Measurements from ENCODE around the gene EVX2.

The EVX2 gene

DNA sequence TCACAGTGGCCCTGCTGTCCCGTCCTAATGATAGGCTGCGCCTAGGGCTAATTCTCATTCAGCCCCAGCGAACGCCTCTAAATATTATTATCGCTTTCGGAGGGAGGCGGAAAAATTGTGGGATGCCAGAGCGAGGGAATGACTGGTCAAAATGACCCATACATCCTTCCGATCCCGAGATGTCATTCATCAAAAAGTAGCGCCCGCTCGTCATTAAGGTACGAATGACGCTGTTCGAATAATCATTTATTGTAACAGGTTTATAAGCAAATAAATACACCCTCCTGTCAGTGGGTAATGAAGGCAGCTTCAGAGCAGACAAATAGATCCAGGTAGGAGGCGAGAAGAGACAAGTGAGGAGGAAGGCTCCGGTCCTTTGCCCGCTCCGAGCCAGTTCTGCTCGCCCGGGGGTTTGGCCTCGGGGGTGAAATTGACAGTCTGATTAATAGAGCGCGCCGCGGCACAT is at the start of gene EVX2:
Gene EVX2 (minus strand): TSS at position 167 of the 466 bp plus-strand sequence. CDS start 186 bp downstream, outside the sequence.
- DNase-seq (ENCODE audit: low spot score), result no peak

DNA sequence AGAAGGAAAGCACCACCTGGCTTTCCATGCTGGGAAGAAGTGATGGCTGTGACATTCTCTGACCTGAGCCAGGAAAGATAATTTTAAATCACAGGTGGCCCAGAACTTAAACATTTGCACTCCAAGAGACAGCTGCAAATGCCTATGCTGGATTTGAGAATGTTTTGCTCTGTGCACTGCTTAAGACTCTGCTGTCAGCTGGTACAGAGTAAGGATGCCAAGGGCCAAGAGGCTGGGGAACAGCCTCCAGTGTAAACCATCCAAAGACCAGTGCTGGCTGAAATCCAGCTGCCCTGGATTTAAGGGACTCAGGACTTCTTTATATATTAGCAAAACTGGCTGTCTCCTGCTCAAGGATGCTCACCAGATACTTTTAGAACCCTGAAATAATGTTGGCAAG is 49.6 kb upstream of the EVX2 start:
- no peak for DNase-seq (ENCODE audit: low spot score)

DNA sequence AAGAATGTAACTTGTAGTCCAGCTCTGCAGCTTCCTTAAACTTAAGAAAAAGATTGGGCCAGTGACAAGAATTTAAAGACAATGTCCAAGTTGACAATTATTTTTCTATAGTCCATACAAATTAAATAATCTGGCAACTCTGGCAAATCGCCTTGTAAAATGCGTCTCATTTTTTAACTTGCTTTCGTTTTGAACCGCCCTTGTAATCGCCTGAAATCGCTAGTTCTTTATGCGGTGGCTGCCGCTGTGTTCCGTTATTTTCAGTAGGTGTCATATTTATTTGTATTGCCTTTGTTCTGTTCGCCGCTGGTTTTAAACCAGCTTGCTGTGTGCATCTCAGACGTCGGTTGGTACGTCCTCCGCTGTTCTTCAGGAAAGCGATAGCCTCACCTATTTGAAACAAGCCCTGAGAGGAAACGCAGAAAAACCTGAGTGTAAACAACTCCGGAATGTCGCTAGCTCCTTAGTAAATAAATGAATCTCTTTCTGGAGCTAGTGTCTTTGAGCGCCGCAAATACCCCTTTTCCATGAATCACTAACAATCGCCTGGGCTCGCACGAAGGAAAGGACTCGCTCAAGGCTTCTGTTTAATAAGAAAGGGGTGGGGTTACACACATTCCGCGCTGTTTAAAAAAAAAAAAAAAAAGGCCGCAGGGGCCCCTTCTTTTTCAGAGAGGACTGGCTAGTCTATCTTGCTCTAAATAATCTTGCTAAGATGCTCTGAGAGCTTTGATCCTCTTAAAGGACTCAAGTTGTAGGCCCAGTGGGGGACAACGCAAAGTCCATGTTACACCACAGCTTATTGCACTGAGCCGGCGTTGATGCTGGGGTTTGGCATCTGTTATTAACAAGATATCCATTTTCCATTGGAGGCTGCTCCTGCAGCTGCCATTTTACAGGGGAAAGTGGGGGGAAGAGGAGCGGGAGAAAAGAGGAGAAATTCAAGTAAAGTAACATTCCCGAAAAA is 48.7 kb upstream of the EVX2 start:
- DNase-seq (ENCODE audit: low spot score), result no peak

DNA sequence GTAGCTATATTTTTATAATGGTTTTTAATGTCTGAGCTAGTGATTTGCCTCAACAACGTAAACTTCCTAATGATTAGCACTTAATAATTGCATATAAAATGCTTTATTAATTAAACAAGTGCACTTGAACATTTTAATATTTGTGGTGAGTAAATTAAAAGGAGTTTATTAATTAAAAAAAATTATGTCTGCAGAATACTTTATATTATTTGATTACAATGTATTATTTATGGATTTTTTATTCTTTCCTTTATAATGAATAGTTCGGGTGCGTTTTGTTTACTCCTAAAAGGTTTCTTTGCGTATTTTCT is 48.0 kb upstream of the EVX2 start:
- no peak for DNase-seq (ENCODE audit: low spot score)

DNA sequence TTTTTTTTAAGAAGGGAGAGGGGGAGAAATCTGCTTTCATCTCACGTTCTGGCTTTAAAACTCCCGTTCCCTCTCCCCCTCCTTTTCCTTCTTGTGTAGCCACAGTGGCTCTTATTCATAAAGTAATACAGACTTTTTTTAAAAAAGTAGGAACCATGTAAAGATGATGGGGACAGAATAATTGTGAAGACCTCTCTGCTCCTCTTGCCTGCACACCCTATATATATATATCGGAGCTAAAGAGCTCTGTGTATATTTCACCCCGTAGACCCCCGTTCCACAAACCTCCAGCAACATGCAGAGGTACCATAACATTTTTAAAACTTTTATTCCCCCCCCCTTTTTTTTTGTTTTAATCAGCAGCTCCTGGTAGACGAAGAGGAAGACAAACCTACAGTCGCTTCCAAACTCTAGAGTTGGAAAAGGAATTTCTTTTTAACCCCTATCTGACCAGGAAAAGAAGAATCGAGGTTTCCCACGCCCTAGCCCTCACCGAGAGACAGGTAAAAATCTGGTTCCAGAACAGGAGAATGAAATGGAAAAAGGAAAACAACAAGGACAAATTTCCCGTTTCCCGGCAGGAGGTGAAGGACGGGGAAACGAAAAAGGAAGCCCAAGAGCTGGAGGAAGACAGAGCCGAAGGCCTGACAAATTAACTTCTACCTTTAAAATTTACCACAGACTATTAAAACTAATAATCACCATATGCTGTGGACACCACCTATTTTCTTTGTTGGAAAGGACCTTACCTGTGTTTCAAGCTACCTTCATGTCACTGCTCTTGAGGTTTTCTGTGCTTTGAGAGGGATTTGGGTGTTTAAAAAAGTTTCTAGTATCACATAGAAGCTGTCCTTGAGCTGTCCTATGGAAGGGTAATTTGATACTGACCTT is 47.4 kb upstream of the EVX2 start:
- no peak for DNase-seq (ENCODE audit: low spot score)

DNA sequence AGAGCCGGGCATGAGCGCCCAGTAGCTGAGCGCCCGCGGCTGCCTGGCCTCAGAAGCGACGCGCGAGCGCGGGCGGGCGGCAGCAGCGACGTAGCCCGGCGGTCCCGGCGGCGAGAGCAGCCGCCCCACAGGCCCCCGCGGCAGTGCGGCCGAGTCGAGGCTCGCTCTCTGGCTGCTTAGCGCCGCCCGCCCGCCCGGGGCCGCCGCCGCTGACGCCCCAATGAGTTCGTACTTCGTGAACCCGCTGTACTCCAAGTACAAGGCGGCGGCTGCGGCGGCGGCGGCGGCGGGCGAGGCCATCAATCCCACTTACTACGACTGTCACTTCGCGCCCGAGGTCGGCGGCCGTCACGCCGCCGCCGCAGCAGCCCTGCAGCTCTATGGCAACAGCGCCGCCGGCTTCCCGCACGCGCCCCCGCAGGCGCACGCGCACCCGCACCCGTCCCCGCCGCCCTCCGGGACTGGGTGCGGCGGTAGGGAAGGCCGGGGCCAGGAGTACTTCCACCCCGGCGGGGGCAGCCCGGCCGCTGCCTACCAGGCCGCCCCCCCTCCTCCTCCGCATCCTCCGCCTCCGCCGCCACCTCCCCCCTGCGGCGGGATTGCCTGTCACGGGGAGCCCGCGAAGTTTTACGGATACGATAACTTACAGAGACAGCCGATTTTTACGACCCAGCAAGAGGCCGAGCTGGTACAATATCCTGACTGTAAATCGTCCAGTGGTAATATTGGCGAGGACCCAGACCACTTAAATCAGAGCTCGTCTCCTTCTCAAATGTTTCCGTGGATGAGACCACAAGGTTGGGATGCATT is 46.6 kb upstream of the EVX2 start:
- no peak for DNase-seq (ENCODE audit: low spot score)

DNA sequence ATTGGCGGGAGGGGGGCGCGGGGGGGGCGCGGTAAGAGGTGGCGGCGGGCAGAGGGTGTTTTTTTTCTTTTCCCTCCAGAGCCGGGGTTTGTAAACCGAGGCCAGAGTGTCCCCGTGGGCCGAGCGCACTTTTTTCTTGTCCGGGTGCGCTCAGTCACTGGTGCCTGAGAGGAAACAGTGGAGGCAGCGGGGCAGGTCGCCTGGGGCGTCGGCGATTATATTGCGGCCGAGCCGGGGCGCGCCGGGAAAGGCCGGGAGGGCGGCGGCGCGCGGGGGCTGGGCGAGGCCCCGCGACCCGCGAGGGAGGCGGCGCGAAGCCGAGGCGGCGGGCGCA is 46.0 kb upstream of the EVX2 start:
- DNase-seq (ENCODE audit: low spot score), result no peak

DNA sequence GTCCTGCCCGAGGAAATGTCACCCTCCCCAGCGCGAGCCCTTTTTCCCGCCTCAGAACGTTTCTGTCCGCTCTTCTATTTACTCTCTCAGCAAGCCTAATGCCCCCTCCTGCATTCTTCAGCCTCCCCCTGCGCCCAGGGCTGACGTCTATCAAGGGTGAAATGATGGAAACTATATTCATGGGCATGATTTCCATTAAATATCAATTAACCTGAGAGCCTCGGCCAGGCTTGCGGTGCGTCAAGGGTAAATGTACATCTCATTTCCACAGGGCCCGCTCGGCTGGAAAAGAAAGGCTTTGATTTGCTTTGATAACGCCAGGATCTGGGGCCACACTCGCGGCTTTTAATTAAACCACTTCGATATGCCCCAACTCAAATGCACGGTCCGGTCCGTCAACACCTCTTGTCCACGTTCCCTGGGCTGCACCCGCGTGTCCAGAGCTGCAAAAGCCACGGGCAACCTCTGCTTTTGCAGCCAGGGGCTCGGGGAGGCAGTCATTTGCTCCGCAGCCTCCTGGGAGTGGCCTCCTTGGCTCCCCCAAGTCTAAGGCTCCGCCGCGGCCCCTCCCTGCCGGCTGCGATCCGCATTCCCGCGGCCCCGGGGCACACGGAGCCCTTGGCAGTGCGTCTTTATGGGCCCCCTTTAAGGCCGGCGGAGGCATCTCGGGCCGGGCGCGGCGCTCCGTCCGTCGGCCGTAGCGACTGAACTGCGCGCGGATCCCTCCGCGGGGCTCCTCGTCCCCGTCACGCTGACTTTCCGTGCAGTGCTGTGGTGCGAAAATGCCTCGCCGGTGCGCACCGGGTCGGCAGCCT is 45.4 kb upstream of the EVX2 start, which contains the start of gene HOXD8:
Gene HOXD8 (plus strand): TSS at position 724 of the 815 bp plus-strand sequence. CDS start 662 bp downstream, outside the sequence.
- no peak for DNase-seq (ENCODE audit: low spot score)

DNA sequence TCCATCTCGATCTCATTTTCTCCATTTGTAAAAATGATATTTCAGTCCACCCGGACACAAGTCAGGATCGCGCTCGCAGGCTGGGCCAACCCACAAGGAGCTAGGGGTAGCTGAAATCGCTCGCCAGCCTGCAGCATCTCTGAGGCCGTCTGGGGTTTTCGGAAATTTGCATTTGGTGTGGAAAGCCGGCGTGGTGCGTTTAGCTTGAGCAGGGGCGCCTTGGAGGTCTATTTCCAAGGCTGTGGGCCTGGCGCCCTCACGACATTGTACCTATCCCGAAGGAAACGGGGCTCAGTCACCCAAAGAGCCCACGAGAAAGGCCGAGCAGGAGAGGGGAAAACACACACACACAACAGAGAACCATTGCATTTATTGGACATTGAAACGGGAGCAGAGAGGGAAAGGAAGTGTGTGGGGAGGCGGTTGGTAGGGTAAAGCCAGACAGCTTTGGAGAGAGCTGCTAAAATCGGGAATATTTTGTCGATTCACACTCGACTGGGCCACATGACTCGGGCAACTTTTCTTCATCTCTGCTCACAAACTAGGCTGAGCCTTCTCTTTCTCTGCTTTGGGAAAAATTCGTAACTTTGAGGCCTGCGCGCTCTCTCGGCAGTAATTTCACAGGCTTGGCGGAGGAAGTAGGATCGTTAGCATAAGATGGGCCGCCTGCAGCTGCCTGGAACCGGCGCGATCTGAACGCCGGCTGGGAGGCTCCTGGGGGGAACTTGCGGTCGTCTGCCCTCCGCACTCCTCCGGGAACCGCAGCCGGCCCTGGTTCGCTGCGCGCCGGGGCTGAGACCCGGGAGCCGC is 44.6 kb upstream of the EVX2 start:
- DNase-seq (ENCODE audit: low spot score), result no peak

DNA sequence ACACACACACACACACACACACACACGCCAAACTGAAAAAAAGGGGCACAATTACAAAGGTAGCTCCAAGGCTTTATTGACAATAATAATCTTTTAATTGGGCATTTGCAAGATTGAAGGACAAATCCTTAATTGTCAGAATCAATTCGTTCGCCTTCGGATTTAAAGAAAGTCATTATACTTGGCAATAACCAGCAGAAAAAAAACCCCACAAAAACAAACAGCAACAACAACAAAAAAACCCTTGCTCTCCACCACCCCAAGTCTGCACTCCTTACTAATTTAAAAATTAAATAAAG is 44.0 kb upstream of the EVX2 start:
- no peak for DNase-seq (ENCODE audit: low spot score)

DNA sequence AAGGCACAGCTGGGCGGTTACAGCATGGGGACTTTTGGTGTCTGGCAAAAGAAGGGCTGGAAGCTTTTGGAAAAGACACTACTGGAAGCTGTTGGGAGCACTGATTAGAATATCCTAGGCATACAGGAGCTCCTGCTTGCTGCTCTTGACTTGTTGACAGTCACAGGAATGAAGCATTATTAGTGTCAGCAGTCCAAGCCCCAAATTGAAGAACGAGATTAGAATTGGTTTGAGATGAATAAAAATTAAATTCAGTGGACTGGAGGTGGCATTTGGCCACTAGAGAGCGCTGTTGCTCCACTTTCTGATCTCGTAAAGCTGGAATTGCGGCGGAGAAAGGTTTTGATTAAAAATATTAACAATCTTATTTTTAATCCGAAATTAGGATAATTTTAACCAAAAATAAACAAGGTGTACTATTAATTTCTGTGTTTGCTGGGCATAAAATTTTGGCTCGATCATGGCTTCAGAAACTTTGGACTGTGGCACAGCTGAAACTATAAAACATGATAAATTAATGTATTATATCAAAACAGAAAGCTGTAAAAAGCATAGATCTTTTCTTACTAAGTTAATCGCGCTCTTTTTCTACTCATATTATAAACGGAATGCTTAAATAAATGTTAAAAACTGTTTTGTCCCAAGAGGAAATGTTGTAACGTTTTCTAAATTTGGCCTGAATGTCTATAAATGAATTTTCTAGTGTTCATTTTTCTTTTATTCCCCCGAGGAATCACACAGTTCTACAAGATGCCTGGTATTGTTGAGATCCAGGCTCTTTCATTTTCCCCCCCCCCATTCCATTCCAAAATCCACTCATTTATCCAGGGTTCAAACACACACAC is 43.4 kb upstream of the EVX2 start:
- DNase-seq (ENCODE audit: low spot score), result peak; percentile 65

DNA sequence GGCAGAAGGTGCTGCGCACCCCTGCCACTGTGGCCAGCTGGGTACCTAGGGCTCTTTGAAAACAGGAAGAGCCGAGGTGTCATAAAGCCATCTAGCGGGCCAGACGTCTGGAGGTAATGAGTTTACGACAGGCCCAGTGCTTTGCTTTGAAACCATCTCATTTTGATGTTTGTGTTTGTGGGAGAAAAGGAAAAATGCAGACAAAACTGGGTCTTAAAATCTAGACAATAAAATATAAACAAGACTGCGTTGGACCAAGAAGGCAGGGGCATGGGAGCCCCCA is 42.0 kb upstream of the EVX2 start:
- no peak for DNase-seq (ENCODE audit: low spot score)

DNA sequence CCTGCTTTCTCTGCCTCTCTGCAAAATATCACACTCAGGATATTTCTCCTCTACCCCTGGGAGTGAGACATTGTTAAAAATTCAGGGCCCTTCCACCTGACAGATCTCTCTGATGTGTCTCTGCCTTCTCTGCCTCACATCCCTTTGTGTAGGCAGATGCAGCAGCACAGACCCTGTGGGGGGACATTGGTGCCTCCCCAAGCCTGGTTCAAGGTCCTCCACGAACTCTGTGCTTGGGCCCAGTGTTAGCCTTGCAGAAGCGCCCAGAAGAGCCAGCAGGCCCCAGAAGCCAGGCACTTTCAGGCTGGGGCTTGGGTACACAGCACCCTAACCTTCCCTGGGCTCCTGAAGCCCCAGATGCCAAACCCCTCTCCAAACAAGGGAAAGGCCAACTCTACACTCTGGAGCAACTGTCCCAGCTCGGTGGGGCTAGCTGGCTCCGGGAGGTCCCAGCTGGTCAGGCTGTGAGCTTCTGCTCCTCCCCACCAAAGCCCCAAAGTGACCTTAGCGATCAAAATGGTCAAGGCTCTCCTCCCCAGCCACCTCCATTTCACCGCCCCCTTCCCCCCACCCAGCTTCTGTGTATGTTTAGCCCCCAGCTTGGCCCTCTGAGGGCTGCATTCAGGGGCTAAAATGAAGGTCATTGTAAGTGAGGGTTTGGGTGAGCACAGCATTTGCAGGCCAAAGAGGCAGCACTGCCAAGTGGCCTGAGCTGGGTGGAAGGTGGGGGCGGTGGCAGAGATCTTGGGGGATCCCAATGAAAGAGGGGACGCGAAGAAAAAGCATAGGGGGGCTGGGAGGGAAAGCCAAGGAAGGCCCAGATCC is 41.4 kb upstream of the EVX2 start:
- no peak for DNase-seq (ENCODE audit: low spot score)

DNA sequence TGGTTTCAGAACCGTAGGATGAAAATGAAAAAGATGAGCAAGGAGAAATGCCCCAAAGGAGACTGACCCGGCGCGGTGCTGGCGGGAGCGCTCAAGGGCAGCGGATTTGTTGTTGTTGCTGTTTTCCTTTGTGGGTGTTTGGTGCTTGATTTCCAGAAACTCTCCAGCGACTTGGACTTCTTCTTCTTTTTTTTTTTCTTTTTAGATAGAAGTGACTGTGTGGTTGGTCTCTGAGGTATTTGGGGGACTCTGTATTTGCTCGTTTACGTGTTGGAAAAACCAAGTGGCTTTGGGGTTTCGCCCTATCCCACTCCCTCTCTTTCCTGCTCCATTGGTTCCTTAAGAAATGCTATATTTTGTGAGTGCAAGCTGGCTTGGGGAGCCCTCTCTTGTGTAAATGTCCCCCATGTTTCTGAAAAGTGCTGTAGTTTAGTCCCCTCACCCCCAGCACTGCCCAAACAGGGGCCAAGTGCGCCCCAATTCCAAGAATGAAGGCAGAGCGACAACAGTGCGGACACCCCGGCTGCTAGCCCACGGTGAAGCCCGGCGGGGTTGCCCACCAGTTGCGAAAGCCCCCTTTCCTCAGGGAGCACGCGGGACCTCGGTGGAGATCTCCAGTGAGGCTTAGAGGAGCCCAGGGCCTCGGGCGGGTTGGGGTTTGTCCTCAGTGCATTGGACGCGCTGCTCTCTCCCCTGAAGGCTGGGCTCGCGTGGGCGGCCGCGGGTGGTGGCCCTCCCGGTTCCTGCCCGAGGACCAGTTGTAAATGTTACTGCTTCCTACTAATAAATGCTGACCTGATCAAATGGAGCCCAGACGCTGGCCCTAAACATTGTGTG is 40.6 kb upstream of the EVX2 start:
- DNase-seq (ENCODE audit: low spot score), result no peak

DNA sequence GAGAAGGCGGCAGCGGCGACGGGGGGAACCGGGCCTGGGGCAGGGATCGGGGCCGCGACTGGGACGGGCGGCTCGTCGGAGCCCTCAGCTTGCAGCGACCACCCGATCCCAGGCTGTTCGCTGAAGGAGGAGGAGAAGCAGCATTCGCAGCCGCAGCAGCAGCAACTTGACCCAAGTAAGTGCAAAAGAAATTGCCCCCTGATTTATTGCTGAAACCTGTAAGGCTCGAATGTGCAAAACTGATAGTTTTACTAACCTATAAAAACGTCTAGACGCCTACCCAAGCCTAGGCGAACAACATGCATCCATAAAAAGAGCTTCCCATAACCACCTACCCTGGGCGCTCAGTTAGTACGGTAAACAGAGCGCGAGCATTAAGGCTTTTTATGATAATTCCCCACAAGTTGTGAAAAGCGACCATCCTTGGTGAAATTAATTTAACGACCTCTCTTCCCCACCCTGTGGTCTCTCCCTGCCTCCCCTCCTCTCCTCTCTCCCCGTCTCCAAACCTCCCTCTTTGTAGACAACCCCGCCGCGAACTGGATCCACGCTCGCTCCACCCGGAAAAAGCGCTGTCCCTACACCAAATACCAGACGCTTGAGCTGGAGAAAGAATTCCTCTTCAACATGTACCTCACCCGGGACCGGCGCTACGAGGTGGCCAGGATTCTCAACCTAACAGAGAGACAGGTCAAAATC is 39.8 kb upstream of the EVX2 start:
- no peak for DNase-seq (ENCODE audit: low spot score)

DNA sequence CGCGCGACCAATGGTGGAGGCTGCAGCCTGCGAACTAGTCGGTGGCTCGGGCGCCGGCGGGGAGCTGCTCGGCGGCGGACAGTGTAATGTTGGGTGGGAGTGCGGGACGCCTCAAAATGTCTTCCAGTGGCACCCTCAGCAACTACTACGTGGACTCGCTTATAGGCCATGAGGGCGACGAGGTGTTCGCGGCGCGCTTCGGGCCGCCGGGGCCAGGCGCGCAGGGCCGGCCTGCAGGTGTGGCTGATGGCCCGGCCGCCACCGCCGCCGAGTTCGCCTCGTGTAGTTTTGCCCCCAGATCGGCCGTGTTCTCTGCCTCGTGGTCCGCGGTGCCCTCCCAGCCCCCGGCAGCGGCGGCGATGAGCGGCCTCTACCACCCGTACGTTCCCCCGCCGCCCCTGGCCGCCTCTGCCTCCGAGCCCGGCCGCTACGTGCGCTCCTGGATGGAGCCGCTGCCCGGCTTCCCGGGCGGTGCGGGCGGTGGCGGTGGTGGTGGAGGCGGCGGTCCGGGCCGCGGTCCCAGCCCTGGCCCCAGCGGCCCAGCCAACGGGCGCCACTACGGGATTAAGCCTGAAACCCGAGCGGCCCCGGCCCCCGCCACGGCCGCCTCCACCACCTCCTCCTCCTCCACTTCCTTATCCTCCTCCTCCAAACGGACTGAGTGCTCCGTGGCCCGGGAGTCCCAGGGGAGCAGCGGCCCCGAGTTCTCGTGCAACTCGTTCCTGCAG is 39.1 kb upstream of the EVX2 start, which contains the start of gene HOXD9:
Gene HOXD9 (plus strand): TSS at position 37 of the 728 bp plus-strand sequence. CDS start 50 bp downstream, at position 87.
- no peak for DNase-seq (ENCODE audit: low spot score)
